ENCODE data around the gene C8B. TPM values are rescaled to one million over a fixed set of nuclear protein-coding genes. Genes with fewer than 3 reads are reported as not detected.

The C8B gene
- total RNA-seq, 3 donors from 2014 or later = not detected

GRCh38 chr1:56931211-56931610 is 34.6 kb downstream of the C8B start:
- intact Hi-C loops (cut with DNase I, micrococcal nuclease) = no loop called here
- Histone ChIP-seq H3K4me3 (no peak overlapping the region), H3K36me3 (ENCODE audit: low read depth) (no peaks in the 10 kb centered on the region), H3K9me3 (no peaks in the 10 kb centered on the region), H3K4me1 (ENCODE audit: low read depth) (no peaks in the 10 kb centered on the region)
- TF ChIP-seq CTCF (IDR thresholded peaks at IDR 0.05) = no peak
- DNase-seq = no peak
- no peak for ATAC-seq

- Histone ChIP-seq H3K4me3 (no peak overlapping the region), H3K36me3 (ENCODE audit: low read depth) (no peaks in the 10 kb centered on the region), H3K4me1 (ENCODE audit: low read depth) (no peaks in the 10 kb centered on the region), H3K9me3 (no peaks in the 10 kb centered on the region)
- no peak for DNase-seq
- no peak for TF ChIP-seq CTCF (IDR thresholded peaks at IDR 0.05)
- intact Hi-C loops (cut with DNase I, micrococcal nuclease) = no loop called here
- ATAC-seq = no peak
These were observed 36.3 kb downstream of the C8B start for GRCh38 chr1:56929492-56929891.

GRCh38 chr1:56927986-56928385 is 37.8 kb downstream of the C8B start:
- Histone ChIP-seq H3K4me1 (ENCODE audit: low read depth) (no peaks in the 10 kb centered on the region), H3K36me3 (ENCODE audit: low read depth) (no peaks in the 10 kb centered on the region)
- intact Hi-C loops (cut with DNase I, micrococcal nuclease) = no loop called here

GRCh38 chr1:56927171-56927570 is 38.6 kb downstream of the C8B start:
- Histone ChIP-seq H3K9me3 (no peaks in the 10 kb centered on the region), H3K36me3 (ENCODE audit: low read depth) (no peaks in the 10 kb centered on the region), H3K4me3 (no peak overlapping the region), H3K4me1 (ENCODE audit: low read depth) (no peaks in the 10 kb centered on the region)
- no peak for TF ChIP-seq CTCF (IDR thresholded peaks at IDR 0.05)
- intact Hi-C loops (cut with DNase I, micrococcal nuclease) = no loop called here
- ATAC-seq = no peak
- no peak for DNase-seq

More at GRCh38 chr1:56927986-56928385, 37.8 kb downstream of the C8B start:
- Histone ChIP-seq H3K4me3 (no peak overlapping the region), H3K9me3 (no peaks in the 10 kb centered on the region)
- ATAC-seq = no peak
- DNase-seq = no peak
- TF ChIP-seq CTCF (IDR thresholded peaks at IDR 0.05) = no peak

GRCh38 chr1:56925193-56925592 is 40.6 kb downstream of the C8B start:
- ATAC-seq (no peak), DNase-seq (no peak)
- no peaks in the 10 kb centered on the region for H3K9me3 ChIP-seq
- H3K4me1 ChIP-seq (ENCODE audit: low read depth) = no peaks in the 10 kb centered on the region
- H3K36me3 ChIP-seq (ENCODE audit: low read depth) = no peaks in the 10 kb centered on the region
- no peak for TF ChIP-seq CTCF (IDR thresholded peaks at IDR 0.05)
- H3K4me3 ChIP-seq = no peak overlapping the region
- intact Hi-C loops (cut with DNase I, micrococcal nuclease) = no loop called here

- intact Hi-C loops (cut with DNase I, micrococcal nuclease) = no loop called here
- no peak for TF ChIP-seq CTCF (IDR thresholded peaks at IDR 0.05)
- ATAC-seq (no peak), DNase-seq (no peak)
- H3K9me3 ChIP-seq = no peaks in the 10 kb centered on the region
- H3K36me3 ChIP-seq (ENCODE audit: low read depth) = no peaks in the 10 kb centered on the region
- no peaks in the 10 kb centered on the region for H3K4me1 ChIP-seq (ENCODE audit: low read depth)
- no peak overlapping the region for H3K4me3 ChIP-seq
These were observed 41.7 kb downstream of the C8B start for GRCh38 chr1:56924116-56924515.

Data from mucosa of descending colon (tissue), 3 donors.